SU-DHL-6 (cell line): ENCODE data around the gene NAGPA.
A peak's percentile ranks its signal among the peaks of the same experiment; 100 is the strongest.
"Not testable (repeated sequence)": the region's sequence is repeated elsewhere in the genome, so short reads cannot be mapped to it uniquely, and the experiment has no call there.

Experiments
- H2AFZ ChIP-seq: fragments of 200-600 bp; sonication (generic); 2 replicates; pipeline ENCODE4 v1.6.1; 2014; ENCODE audit warnings: low read depth, mild to moderate bottlenecking, moderate library complexity, mixed read lengths, antibody characterized with exemption, low read length; ENCODE audit not compliant: severe bottlenecking
- H3F3A ChIP-seq: fragments of 200-600 bp; shearing (Covaris generic); 2 replicates; pipeline ENCODE4 v1.6.0; 2016; ENCODE audit warnings: antibody characterized with exemption, mild to moderate bottlenecking; ENCODE audit not compliant: insufficient read depth
- H3K27ac ChIP-seq: fragments of 200-600 bp; sonication (generic); 2 replicates; pipeline ENCODE4 v1.5.1; 2016; ENCODE audit warnings: low read depth, mild to moderate bottlenecking, low read length, moderate library complexity, mixed read lengths
- H3K27me3 ChIP-seq: fragments of 200-600 bp; sonication (generic), shearing (Covaris generic); 2 replicates; pipeline ENCODE4 v1.6.0; 2014; ENCODE audit warnings: mild to moderate bottlenecking, low read length
- H3K36me3 ChIP-seq: fragments of 200-600 bp; sonication (generic); 2 replicates; pipeline ENCODE4 v1.6.1; 2014; ENCODE audit warnings: mild to moderate bottlenecking, low read length, mixed read lengths
- H3K4me2 ChIP-seq: fragments of 300-600, 200-600 bp; shearing (Covaris generic), sonication (generic); 2 replicates; pipeline ENCODE4 v1.6.0; 2014; ENCODE audit warnings: low read length, low read depth, mild to moderate bottlenecking; ENCODE audit not compliant: poor library complexity, severe bottlenecking
- H3K4me3 ChIP-seq: fragments of 200-600 bp; sonication (generic); 2 replicates; pipeline ENCODE4 v1.5.1; 2014; ENCODE audit warnings: antibody characterized with exemption, low read length, mild to moderate bottlenecking, mixed read lengths; ENCODE audit not compliant: insufficient read depth, poor library complexity, severe bottlenecking
- H3K79me2 ChIP-seq: fragments of 200-600 bp; sonication (generic); 2 replicates; pipeline ENCODE4 v1.6.1; 2014; ENCODE audit warnings: mild to moderate bottlenecking, low read length, moderate library complexity; ENCODE audit not compliant: insufficient read depth
- H3K9ac ChIP-seq: fragments of 200-600 bp; sonication (generic); 2 replicates; pipeline ENCODE4 v1.7.0; 2014; ENCODE audit warnings: mild to moderate bottlenecking, low read length
- H3K9me2 ChIP-seq: fragments of 200-600 bp; sonication (generic); replicated peaks from 2 replicates; pipeline ENCODE4 v1.6.1; 2014; ENCODE audit warnings: low read length; ENCODE audit not compliant: insufficient read depth
- H3K9me3 ChIP-seq: fragments of 200-600 bp; sonication (generic); 2 replicates; pipeline ENCODE4 v1.6.1; 2014; ENCODE audit warnings: low read length, mixed read lengths; ENCODE audit not compliant: insufficient read depth
- H4K20me1 ChIP-seq: fragments of 200-600 bp; sonication (generic); 2 replicates; pipeline ENCODE4 v1.6.1; 2014; ENCODE audit warnings: low read depth, mild to moderate bottlenecking, antibody characterized with exemption, low read length, moderate library complexity, mixed read lengths
- EZH2phosphoT487 ChIP-seq: fragments of 200-600 bp; sonication (generic), shearing (Covaris generic); conservative IDR thresholded peaks from 2 replicates; pipeline ENCODE4 v1.6.1; 2018; ENCODE audit warnings: mild to moderate bottlenecking, antibody characterized with exemption, low read length, moderate library complexity, mixed read lengths
- TF ChIP-seq, protein P1 (sequence below): fragments of 200-600 bp; sonication (generic); IDR thresholded peaks from one replicate; pipeline ENCODE4 v1.5.1; 2017; ENCODE audit warnings: antibody characterized with exemption, mild to moderate bottlenecking, low read length, moderate library complexity; ENCODE audit not compliant: insufficient read depth, poor library complexity, severe bottlenecking

The NAGPA gene, protein sequence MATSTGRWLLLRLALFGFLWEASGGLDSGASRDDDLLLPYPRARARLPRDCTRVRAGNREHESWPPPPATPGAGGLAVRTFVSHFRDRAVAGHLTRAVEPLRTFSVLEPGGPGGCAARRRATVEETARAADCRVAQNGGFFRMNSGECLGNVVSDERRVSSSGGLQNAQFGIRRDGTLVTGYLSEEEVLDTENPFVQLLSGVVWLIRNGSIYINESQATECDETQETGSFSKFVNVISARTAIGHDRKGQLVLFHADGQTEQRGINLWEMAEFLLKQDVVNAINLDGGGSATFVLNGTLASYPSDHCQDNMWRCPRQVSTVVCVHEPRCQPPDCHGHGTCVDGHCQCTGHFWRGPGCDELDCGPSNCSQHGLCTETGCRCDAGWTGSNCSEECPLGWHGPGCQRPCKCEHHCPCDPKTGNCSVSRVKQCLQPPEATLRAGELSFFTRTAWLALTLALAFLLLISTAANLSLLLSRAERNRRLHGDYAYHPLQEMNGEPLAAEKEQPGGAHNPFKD

DNA sequence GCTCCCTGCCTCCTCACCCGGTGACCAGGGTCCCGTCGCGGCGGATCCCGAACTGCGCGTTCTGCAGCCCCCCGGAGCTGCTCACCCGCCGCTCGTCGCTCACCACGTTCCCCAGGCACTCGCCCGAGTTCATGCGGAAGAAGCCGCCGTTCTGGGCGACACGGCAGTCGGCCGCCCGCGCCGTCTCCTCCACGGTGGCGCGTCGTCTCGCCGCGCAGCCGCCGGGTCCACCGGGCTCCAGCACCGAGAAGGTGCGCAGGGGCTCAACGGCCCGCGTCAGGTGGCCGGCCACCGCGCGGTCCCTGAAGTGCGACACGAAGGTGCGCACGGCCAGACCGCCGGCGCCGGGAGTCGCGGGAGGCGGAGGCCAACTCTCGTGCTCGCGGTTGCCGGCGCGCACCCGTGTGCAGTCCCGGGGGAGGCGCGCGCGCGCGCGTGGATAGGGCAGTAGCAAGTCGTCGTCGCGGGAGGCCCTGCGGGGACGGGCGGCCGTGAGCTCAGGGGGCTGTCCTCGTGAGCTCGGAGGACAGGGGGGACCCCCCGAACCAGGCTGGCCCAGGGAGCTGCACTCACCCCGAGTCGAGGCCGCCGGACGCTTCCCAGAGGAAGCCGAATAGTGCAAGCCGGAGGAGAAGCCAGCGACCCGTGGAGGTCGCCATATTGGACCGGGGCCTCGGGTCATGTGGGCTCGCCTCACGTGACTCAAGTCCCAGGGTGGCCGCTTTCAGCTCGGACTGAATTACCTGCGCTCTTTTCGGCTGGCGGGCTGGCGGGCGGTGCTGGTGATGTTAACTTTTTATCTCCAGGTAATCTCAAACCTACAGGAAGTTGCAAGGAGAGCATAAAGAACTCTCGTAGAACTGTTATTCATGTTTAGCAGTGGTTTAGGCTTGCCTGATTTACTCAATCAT lies at the start of gene NAGPA:
TSS of gene NAGPA (minus strand) at position 680 of the 911 bp plus-strand sequence. CDS start at position 659, 21 bp downstream.
- Histone ChIP-seq H2AFZ (peak within 1 kb of the TSS; percentile 98), H3K79me2 (no peaks in the 10 kb centered on the region), H3K36me3 (no peaks in the 10 kb centered on the region), H3K4me3 (peak within 1 kb of the TSS; percentile 81), H3K9me3 (no peaks in the 10 kb centered on the region), H3K4me2 (peak within 1 kb of the TSS; percentile 97), H3K9me2 (no peaks in the 10 kb centered on the region), H3K27ac (no peak within 1 kb of the TSS), H3F3A (no peaks in the 10 kb centered on the region), H3K9ac (peak within 1 kb of the TSS; percentile 68), H3K27me3 (no peaks in the 10 kb centered on the region), H4K20me1 (no peaks in the 10 kb centered on the region)
- no peak for TF ChIP-seq EZH2phosphoT487
- TF ChIP-seq, protein P1, sequence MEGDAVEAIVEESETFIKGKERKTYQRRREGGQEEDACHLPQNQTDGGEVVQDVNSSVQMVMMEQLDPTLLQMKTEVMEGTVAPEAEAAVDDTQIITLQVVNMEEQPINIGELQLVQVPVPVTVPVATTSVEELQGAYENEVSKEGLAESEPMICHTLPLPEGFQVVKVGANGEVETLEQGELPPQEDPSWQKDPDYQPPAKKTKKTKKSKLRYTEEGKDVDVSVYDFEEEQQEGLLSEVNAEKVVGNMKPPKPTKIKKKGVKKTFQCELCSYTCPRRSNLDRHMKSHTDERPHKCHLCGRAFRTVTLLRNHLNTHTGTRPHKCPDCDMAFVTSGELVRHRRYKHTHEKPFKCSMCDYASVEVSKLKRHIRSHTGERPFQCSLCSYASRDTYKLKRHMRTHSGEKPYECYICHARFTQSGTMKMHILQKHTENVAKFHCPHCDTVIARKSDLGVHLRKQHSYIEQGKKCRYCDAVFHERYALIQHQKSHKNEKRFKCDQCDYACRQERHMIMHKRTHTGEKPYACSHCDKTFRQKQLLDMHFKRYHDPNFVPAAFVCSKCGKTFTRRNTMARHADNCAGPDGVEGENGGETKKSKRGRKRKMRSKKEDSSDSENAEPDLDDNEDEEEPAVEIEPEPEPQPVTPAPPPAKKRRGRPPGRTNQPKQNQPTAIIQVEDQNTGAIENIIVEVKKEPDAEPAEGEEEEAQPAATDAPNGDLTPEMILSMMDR, result no peak

DNA sequence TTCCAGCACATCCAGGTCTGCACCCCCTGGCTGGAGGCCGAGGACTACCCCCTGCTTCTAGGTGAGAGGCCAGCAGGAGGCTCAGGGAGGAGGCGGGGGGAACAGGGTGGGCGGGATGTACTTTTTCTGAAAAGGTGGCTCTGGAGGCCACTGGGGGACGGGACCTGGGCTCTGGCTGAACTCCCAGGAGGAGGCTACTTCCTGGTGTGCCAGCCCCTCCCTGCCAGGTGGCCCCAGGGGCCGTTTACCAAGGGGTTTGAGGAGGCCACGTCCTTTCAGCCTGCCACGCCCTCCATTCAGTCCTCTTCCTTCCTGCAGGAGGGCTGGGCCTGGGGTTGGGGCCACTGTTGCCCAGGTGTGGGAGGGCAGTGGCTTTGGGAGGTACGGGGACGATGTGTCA lies 47.3 kb upstream of the NAGPA start:
- H2AFZ ChIP-seq, H3K79me2 ChIP-seq, H3K27ac ChIP-seq, H3K27me3 ChIP-seq, H3F3A ChIP-seq, H3K36me3 ChIP-seq, H3K9me2 ChIP-seq, H3K4me2 ChIP-seq, H4K20me1 ChIP-seq, H3K9ac ChIP-seq, H3K9me3 ChIP-seq, H3K4me3 ChIP-seq: not testable (repeated sequence)

DNA sequence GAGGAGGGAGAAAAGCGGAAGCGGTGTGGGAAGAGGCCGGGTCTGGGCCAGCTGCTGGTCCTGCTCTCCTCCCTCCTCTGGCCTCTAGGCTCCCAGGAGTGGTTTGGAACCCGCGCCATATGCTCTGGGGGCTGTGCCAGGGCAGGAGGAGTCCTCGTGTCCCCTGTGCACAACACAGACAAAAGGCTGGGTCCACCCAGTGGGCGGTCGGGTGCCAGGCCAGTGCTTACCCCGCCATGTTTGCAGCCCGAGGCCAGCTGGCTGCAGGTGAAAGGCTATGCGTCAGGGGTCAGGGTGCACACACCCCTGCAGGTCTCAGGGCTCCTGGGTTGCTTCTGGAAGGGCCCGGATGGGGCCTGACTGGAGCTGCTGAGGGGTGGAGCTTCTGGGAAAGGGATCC lies 46.7 kb upstream of the NAGPA start:
- not testable (repeated sequence) for H3F3A ChIP-seq, H2AFZ ChIP-seq, H3K79me2 ChIP-seq, H3K9ac ChIP-seq, H4K20me1 ChIP-seq, H3K9me2 ChIP-seq, H3K4me2 ChIP-seq, H3K4me3 ChIP-seq, H3K27ac ChIP-seq, H3K27me3 ChIP-seq, H3K36me3 ChIP-seq, H3K9me3 ChIP-seq

DNA sequence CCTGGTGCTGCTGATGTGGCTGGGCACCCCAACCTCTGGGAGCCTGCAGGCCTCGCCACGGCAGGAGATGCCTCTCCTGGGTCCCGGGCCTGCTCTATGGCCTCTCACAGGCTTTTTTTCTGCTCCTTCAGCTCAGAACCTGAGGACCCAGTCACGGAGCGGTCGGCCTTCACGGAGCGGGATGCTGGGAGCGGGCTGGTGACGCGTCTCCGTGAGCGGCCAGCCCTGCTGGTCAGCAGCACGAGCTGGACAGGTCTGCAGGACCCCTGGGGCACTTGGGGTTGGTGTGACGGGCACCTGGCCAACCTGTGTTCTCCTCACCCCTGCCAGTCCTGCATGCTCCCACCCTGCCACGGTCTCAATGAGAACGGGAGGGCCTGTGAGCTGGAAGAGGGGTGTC lies 44.9 kb upstream of the NAGPA start:
- no peak for TF ChIP-seq EZH2phosphoT487
- TF ChIP-seq, protein P1, result no peak
- Histone ChIP-seq H3K27ac (no peak overlapping the region), H3K4me3 (no peak overlapping the region), H2AFZ (no peak overlapping the region), H3K4me2 (no peak overlapping the region), H3K36me3 (no peaks in the 10 kb centered on the region; the same call in 1 of the 2 replicates), H3K9me2 (no peaks in the 10 kb centered on the region), H3K9me3 (no peaks in the 10 kb centered on the region), H3K9ac (no peak overlapping the region), H3K27me3 (no peaks in the 10 kb centered on the region), H3K79me2 (no peaks in the 10 kb centered on the region), H3F3A (no peaks in the 10 kb centered on the region), H4K20me1 (no peaks in the 10 kb centered on the region)
